Fibroblast of lung (primary cell): ENCODE data around the gene ATP13A2.

Experiments
- EZH2 ChIP-seq: IDR thresholded peaks from 2 replicates; pipeline ENCODE4 v1.5.1; 2012; ENCODE audit warnings: low read length, control low read depth, mild to moderate bottlenecking; ENCODE audit errors: missing control alignments
- TF ChIP-seq, protein P1 (sequence below), 2 donors: IDR thresholded peaks in 1 of 2; conservative IDR thresholded peaks in 1 of 2; 1 replicate in 1 of 2; 2 replicates in 1 of 2; pipeline ENCODE4 v1.5.1; 2011 to 2012; ENCODE audit warnings: low read length in 2 of 2, control low read depth in 1 of 2, inconsistent platforms in 1 of 2, low read depth in 1 of 2, mild to moderate bottlenecking in 1 of 2

DNA sequence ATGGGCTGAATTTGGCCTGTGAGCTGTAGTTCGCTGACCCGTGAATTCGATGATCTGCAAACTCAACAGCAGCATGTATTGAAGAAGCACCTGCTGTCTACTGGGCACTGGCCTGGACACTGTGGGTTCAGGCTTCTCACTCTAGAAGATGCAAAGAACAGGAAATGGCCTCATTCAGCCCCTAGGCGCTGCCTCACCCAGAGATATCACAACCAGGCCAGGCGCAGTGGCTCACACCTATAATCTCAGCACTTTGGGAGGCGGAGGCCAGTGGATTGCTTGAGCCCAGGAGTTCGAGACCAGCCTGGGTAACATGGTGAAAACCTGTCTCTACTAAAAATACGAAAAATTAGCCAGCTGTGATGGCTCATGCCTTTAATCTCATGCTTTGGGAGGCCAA is 55.0 kb downstream of the ATP13A2 start:
- TF ChIP-seq EZH2, result no peak
- TF ChIP-seq, protein P1, sequence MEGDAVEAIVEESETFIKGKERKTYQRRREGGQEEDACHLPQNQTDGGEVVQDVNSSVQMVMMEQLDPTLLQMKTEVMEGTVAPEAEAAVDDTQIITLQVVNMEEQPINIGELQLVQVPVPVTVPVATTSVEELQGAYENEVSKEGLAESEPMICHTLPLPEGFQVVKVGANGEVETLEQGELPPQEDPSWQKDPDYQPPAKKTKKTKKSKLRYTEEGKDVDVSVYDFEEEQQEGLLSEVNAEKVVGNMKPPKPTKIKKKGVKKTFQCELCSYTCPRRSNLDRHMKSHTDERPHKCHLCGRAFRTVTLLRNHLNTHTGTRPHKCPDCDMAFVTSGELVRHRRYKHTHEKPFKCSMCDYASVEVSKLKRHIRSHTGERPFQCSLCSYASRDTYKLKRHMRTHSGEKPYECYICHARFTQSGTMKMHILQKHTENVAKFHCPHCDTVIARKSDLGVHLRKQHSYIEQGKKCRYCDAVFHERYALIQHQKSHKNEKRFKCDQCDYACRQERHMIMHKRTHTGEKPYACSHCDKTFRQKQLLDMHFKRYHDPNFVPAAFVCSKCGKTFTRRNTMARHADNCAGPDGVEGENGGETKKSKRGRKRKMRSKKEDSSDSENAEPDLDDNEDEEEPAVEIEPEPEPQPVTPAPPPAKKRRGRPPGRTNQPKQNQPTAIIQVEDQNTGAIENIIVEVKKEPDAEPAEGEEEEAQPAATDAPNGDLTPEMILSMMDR (conservative IDR thresholded peaks at IDR 0.05 in 1 of 2, IDR thresholded peaks at IDR 0.05 in 1 of 2; ENCODE audit: low read depth in 1 of 2, low read length in 2 of 2), result no peak
